ENCODE results near the gene ZNF213.

Gene ZNF213

GRCh38 chr16:3101018-3101840 is 33.6 kb upstream of the ZNF213 start:
- no peak for DNase-seq (ENCODE audit: low spot score)

GRCh38 chr16:3101841-3102470 is 32.9 kb upstream of the ZNF213 start:
- DNase-seq (ENCODE audit: low spot score): no peak

GRCh38 chr16:3106205-3106928 is 28.5 kb upstream of the ZNF213 start:
- DNase-seq (ENCODE audit: low spot score): peak; percentile 93

GRCh38 chr16:3112058-3112880 is 22.6 kb upstream of the ZNF213 start, which contains the start of gene ZNF205:
Gene ZNF205, plus strand, starts transcription at chr16:3112586. Its CDS starts 845 bp downstream, at chr16:3113431.
- peak; percentile 90 for DNase-seq (ENCODE audit: low spot score)

GRCh38 chr16:3112881-3113574 is 21.8 kb upstream of the ZNF213 start:
- no peak for DNase-seq (ENCODE audit: low spot score)

- DNase-seq (ENCODE audit: low spot score): no peak
Observed at GRCh38 chr16:3113765-3114479, 20.9 kb upstream of the ZNF213 start.

GRCh38 chr16:3115003-3115402 is 19.8 kb upstream of the ZNF213 start:
- no peak for DNase-seq (ENCODE audit: low spot score)

GRCh38 chr16:3115561-3115960 is 19.3 kb upstream of the ZNF213 start:
- no peak for DNase-seq (ENCODE audit: low spot score)

GRCh38 chr16:3118204-3118790 is 16.5 kb upstream of the ZNF213 start:
- DNase-seq (ENCODE audit: low spot score): no peak

- DNase-seq (ENCODE audit: low spot score): no peak
Observed at GRCh38 chr16:3118846-3119245, 16.0 kb upstream of the ZNF213 start.

- DNase-seq (ENCODE audit: low spot score): no peak
Observed at GRCh38 chr16:3119286-3119685, 15.5 kb upstream of the ZNF213 start.

GRCh38 chr16:3119701-3120408 is 15.0 kb upstream of the ZNF213 start:
- no peak for DNase-seq (ENCODE audit: low spot score)

GRCh38 chr16:3120435-3120834 is 14.4 kb upstream of the ZNF213 start:
- no peak for DNase-seq (ENCODE audit: low spot score)

GRCh38 chr16:3121851-3122467 is 12.9 kb upstream of the ZNF213 start:
- no peak for DNase-seq (ENCODE audit: low spot score)

GRCh38 chr16:3122926-3123570 is 11.8 kb upstream of the ZNF213 start:
- DNase-seq (ENCODE audit: low spot score): no peak

- peak; percentile 90 for DNase-seq (ENCODE audit: low spot score)
Observed at GRCh38 chr16:3123986-3124886, 10.6 kb upstream of the ZNF213 start.

GRCh38 chr16:3127745-3128144 is 7.1 kb upstream of the ZNF213 start:
- no peak for DNase-seq (ENCODE audit: low spot score)

Measured in COLO829 (cell line).